ENCODE measurements around the gene LAMA5. TPM values are rescaled to one million over a fixed set of nuclear protein-coding genes. Genes with fewer than 3 reads are reported as not detected.

Gene LAMA5
- polyA plus RNA-seq, 1 of the 3 experiments (the other 2 are of a cell fraction), result 27.2 TPM

GRCh38 chr20:62411479-62412193, 44.5 kb upstream of the LAMA5 start:
- Histone ChIP-seq H3K4me2 (no peak overlapping the region), H3K79me2 (ENCODE audit: insufficient read depth) (peaks cover 1% of the 10 kb centered on the region; the same call in 1 of the 2 replicates), H3K9me3 (no peaks in the 10 kb centered on the region), H2AFZ (ENCODE audit: low read depth) (no peak overlapping the region), H3K9ac (no peak overlapping the region), H3K36me3 (replicated peaks in 1 of 2; ENCODE audit: control insufficient read depth in 1 of 2, insufficient read depth in 2 of 2, low read length in 1 of 2) (no peaks in the 10 kb centered on the region), H3K27me3 (ENCODE audit: insufficient read depth) (no peaks in the 10 kb centered on the region), H3K9me2 (no peaks in the 10 kb centered on the region), H3K4me1 (ENCODE audit: control insufficient read depth in 1 of 2, insufficient read depth in 2 of 2, low read depth in 1 of 2, low read length in 1 of 2) (peaks cover 0 to 30% of the 10 kb centered on the region in 2 experiments; a peak in 1 of 4 replicates), H3K4me3 (ENCODE audit: low read depth in 2 of 2, low read length in 1 of 2) (no peak overlapping the region), H3K27ac (ENCODE audit: low read depth in 2 of 2, low read length in 1 of 2) (no peak overlapping the region), H4K20me1 (ENCODE audit: insufficient read depth) (no peaks in the 10 kb centered on the region), H3F3A (replicated peaks; ENCODE audit: insufficient read depth) (no peaks in the 10 kb centered on the region)
- no peak for DNase-seq
- 0% methylated on average over 1 of the region's 24 CpGs for WGBS (ENCODE audit: low lambda C conversion rate)
- TF ChIP-seq USF2 (IDR thresholded peaks at IDR 0.05; ENCODE audit: borderline replicate concordance, low read depth, low read length), result no peak
- no peak for TF ChIP-seq ZBTB33 (IDR thresholded peaks at IDR 0.05; ENCODE audit: borderline replicate concordance, low read depth)
- TF ChIP-seq PBX3 (IDR thresholded peaks at IDR 0.05), result no peak
- no peak for TF ChIP-seq YY1 (IDR thresholded peaks at IDR 0.05; ENCODE audit: low read depth)
- no peak for TF ChIP-seq SMC3 (IDR thresholded peaks at IDR 0.05; ENCODE audit: low read depth, low read length)
- no peak for TF ChIP-seq CHD2 (IDR thresholded peaks at IDR 0.05; ENCODE audit: low read length, partially characterized antibody)
- TF ChIP-seq ELF1 (IDR thresholded peaks at IDR 0.05), result no peak
- no peak for TF ChIP-seq MEF2A (IDR thresholded peaks at IDR 0.05; ENCODE audit: borderline replicate concordance, low read depth)
- no peak for TF ChIP-seq USF1 (IDR thresholded peaks at IDR 0.05; ENCODE audit: borderline replicate concordance, low read depth)
- TF ChIP-seq TAF1 (IDR thresholded peaks at IDR 0.05; ENCODE audit: borderline replicate concordance, low read depth, low read length), result no peak
- TF ChIP-seq EP300 (IDR thresholded peaks at IDR 0.05; ENCODE audit: borderline replicate concordance in 1 of 2, low read depth in 1 of 2, low read length in 1 of 2), result no peak
- no peak for TF ChIP-seq MAX (IDR thresholded peaks at IDR 0.05; ENCODE audit: low read depth)
- no peak for TF ChIP-seq EZH2phosphoT487 (IDR thresholded peaks at IDR 0.05; ENCODE audit: borderline replicate concordance, low read depth)
- CTCF ChIA-PET, result interaction anchor here (0.7 to 4.2 kb wide), 12 partner anchors 11 to 379 kb away, joined by 3 to 65 read pairs (median 8); no protein-coding TSS in a partner anchor
- POLR2A ChIA-PET, result interaction anchor here (0.6 kb wide), 1 partner anchor 240 kb away, joined by 3 read pairs; no protein-coding TSS in a partner anchor
